GM12873 (cell line): ENCODE measurements around the gene ECHDC3.

Experiments used
- CTCF ChIP-seq: IDR thresholded peaks from 2 replicates; pipeline ENCODE4 v1.5.1; 2012; ENCODE audit warnings: low read depth, mild to moderate bottlenecking, moderate library complexity, low read length, control low read depth; ENCODE audit not compliant: insufficient read depth; ENCODE audit errors: missing control alignments

The ECHDC3 gene

GRCh38 chr10:11799736-11800080, 57.5 kb downstream of the ECHDC3 start:
- TF ChIP-seq CTCF, result no peak

GRCh38 chr10:11804336-11804735, 62.2 kb downstream of the ECHDC3 start:
- no peak for TF ChIP-seq CTCF

GRCh38 chr10:11805792-11806191, 63.6 kb downstream of the ECHDC3 start:
- TF ChIP-seq CTCF, result no peak

- TF ChIP-seq CTCF, result no peak
These were observed 64.5 kb downstream of the ECHDC3 start for GRCh38 chr10:11806706-11807105.

GRCh38 chr10:11808808-11809207, 66.6 kb downstream of the ECHDC3 start:
- TF ChIP-seq CTCF, result no peak

GRCh38 chr10:11810313-11810766, 68.2 kb downstream of the ECHDC3 start:
- TF ChIP-seq CTCF, result no peak

- no peak for TF ChIP-seq CTCF
These were observed 68.8 kb downstream of the ECHDC3 start for GRCh38 chr10:11810973-11811372.
